Karpas-422 (cell line): ENCODE measurements around the gene COMMD1. TPM values are rescaled to one million over a fixed set of nuclear protein-coding genes. Genes with fewer than 3 reads are reported as not detected.

ENCODE experiments used
- DNase-seq: peaks from one replicate; pipeline ENCODE4 v3.0.0-alpha.2; 2015
- H2AFZ ChIP-seq: fragments of 200-600 bp; sonication (generic); 2 replicates; pipeline ENCODE4 v1.6.1; 2014; ENCODE audit warnings: antibody characterized with exemption, low read length, mixed read lengths
- H3K27ac ChIP-seq: fragments of 200-600 bp; sonication (generic); 2 replicates; pipeline ENCODE4 v1.5.1; 2014; ENCODE audit warnings: mild to moderate bottlenecking, low read length, moderate library complexity
- H3K27me3 ChIP-seq: fragments of 200-600 bp; sonication (generic); 2 replicates; pipeline ENCODE4 v1.6.1; 2014; ENCODE audit warnings: low read length, mixed read lengths
- H3K36me3 ChIP-seq: fragments of 200-600 bp; sonication (generic); 2 replicates; pipeline ENCODE4 v1.6.1; 2014; ENCODE audit warnings: low read length, mixed read lengths; ENCODE audit not compliant: insufficient read depth
- H3K4me1 ChIP-seq: fragments of 200-600 bp; sonication (generic); 2 replicates; pipeline ENCODE4 v1.6.1; 2014; ENCODE audit warnings: mild to moderate bottlenecking, low read length, mixed read lengths
- H3K4me2 ChIP-seq: fragments of 200-600 bp; sonication (generic); 2 replicates; pipeline ENCODE4 v1.6.1; 2014; ENCODE audit warnings: low read length, low read depth, mild to moderate bottlenecking; ENCODE audit not compliant: poor library complexity, severe bottlenecking
- H3K4me3 ChIP-seq: fragments of 200-600 bp; sonication (generic); 2 replicates; pipeline ENCODE4 v1.5.1; 2014; ENCODE audit warnings: mild to moderate bottlenecking, antibody characterized with exemption, low read length, mixed read lengths
- H3K79me2 ChIP-seq: fragments of 200-600 bp; sonication (generic); 2 replicates; pipeline ENCODE4 v1.6.1; 2014; ENCODE audit warnings: mild to moderate bottlenecking, low read length, mixed read lengths
- H3K9ac ChIP-seq: fragments of 200-600 bp; sonication (generic); 2 replicates; pipeline ENCODE4 v1.6.0; 2014; ENCODE audit warnings: low read length
- H3K9me2 ChIP-seq: fragments of 200-600 bp; sonication (generic), shearing (Covaris generic); replicated peaks from 2 replicates; pipeline ENCODE4 v1.6.0; 2014; ENCODE audit warnings: mild to moderate bottlenecking, low read length, moderate library complexity; ENCODE audit not compliant: insufficient read depth
- H3K9me3 ChIP-seq: fragments of 300-700, 200-600 bp; sonication (generic); 2 replicates; pipeline ENCODE4 v1.6.1; 2014; ENCODE audit warnings: low read length, mixed read lengths
- H4K20me1 ChIP-seq: fragments of 200-600 bp; sonication (generic); 2 replicates; pipeline ENCODE4 v1.6.1; 2014; ENCODE audit warnings: mild to moderate bottlenecking, antibody characterized with exemption, low read length, low read depth; ENCODE audit not compliant: insufficient read depth
- total RNA-seq: library from RNA; depleted of rRNA; stranded (reverse); fragments of >200 nt; shearing (Covaris generic); gene quantifications from 2 replicates; pipeline ENCODE4 v1.2.3, GENCODE V29; 2014; ENCODE audit warnings: low replicate concordance

The COMMD1 gene
- total RNA-seq, 1 experiment from 2014 or later: 33.3 TPM

DNA sequence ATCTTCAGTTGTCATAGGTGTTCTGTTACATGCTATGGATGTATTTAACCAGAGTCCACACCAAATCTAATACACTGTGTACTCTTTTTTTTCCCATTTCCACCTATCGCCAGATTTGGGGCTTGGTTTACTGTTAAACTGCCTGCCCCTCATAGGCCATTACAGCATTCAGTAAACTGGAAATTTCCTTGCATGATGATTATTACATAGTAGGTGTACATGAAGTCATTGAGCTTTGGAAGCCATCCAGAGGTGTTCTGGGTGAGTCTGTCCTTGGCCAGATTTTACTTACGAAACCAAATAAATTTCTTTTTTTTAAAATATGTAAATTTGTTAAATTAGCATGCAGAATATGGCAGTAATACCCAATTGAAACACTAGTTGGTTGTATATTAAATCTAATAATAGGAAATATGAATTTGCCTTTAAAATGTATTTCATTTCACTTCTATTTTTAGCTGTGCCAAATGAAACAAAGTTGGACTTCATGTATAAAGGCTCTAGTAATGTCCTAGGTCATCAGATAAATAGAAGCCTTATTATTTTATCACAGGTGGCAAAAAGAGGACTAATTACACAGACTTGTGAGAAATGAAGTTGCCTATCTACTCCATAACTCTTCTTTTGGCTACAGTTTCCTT, 60.7 kb downstream of the COMMD1 start:
- H3K9me3 ChIP-seq: no peaks in the 10 kb centered on the region

DNA sequence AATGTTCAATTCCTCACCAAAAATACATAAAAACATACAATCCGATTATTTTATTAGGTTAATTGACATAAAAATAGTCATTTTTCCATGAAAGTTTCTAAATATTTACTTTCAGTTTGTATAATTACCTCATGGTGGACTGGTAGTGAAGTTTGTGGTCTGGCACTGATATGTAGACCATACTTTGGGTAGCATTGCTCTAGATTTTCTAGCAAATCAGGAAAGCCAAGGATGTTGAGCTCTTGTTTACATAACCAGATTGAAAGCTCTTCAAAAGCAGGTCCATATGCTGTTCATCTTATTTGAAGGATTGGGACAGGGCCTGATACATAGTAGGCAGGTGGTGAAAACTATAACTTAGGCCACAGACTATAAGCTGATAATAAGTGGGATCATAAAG, 61.8 kb downstream of the COMMD1 start:
- H2AFZ ChIP-seq: no peak overlapping the region
- peaks cover 3% of the 10 kb centered on the region; the same call in 1 of the 2 replicates for H3K4me1 ChIP-seq
- no peak overlapping the region for H3K4me2 ChIP-seq
- H3K9me3 ChIP-seq: no peaks in the 10 kb centered on the region
- no peak overlapping the region for H3K4me3 ChIP-seq
- H3K36me3 ChIP-seq: no peaks in the 10 kb centered on the region
- no peaks in the 10 kb centered on the region for H3K79me2 ChIP-seq
- peaks cover 26% of the 10 kb centered on the region for H4K20me1 ChIP-seq
- no peak overlapping the region for H3K27ac ChIP-seq
- no peak overlapping the region for H3K9ac ChIP-seq
- H3K9me2 ChIP-seq: no peaks in the 10 kb centered on the region
- DNase-seq: no peak
- H3K27me3 ChIP-seq: no peaks in the 10 kb centered on the region

More for the DNA sequence above, 60.7 kb downstream of the COMMD1 start:
- no peak overlapping the region for H3K9ac ChIP-seq
- H3K4me2 ChIP-seq: no peak overlapping the region
- no peaks in the 10 kb centered on the region for H3K36me3 ChIP-seq
- H3K79me2 ChIP-seq: no peaks in the 10 kb centered on the region
- H3K27me3 ChIP-seq: no peaks in the 10 kb centered on the region
- no peak for DNase-seq
- H3K4me1 ChIP-seq: peaks cover 3% of the 10 kb centered on the region; the same call in 1 of the 2 replicates
- no peaks in the 10 kb centered on the region for H3K9me2 ChIP-seq
- H2AFZ ChIP-seq: no peak overlapping the region
- H3K27ac ChIP-seq: no peak overlapping the region
- H3K4me3 ChIP-seq: no peak overlapping the region
- peaks cover 28% of the 10 kb centered on the region for H4K20me1 ChIP-seq

DNA sequence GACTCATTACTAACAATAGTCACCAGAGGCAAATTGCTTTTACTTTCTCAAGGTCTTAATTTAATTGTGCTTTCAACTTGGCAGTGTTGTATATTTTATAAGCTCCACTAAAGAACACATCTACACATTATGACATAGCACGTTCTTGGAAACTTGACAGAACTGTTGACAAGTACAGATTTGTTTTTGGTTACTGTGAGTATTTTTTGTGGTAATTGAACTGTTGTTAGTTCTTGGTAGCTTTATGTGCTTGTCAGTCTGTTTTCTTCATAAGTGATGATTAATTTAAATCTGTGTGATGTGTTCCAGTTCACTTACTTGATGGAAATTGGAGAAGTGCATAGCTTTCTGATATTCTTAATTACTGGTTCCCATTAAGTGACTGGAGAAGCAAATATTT, 63.9 kb downstream of the COMMD1 start:
- DNase-seq: no peak
- Histone ChIP-seq H3K27me3 (no peaks in the 10 kb centered on the region), H3K79me2 (no peaks in the 10 kb centered on the region), H3K4me2 (no peak overlapping the region), H3K4me1 (peaks cover 3% of the 10 kb centered on the region; the same call in 1 of the 2 replicates), H4K20me1 (peaks cover 26% of the 10 kb centered on the region), H3K9ac (no peak overlapping the region), H3K27ac (no peak overlapping the region), H3K9me3 (no peaks in the 10 kb centered on the region), H3K4me3 (no peak overlapping the region), H2AFZ (no peak overlapping the region), H3K36me3 (no peaks in the 10 kb centered on the region), H3K9me2 (no peaks in the 10 kb centered on the region)

DNA sequence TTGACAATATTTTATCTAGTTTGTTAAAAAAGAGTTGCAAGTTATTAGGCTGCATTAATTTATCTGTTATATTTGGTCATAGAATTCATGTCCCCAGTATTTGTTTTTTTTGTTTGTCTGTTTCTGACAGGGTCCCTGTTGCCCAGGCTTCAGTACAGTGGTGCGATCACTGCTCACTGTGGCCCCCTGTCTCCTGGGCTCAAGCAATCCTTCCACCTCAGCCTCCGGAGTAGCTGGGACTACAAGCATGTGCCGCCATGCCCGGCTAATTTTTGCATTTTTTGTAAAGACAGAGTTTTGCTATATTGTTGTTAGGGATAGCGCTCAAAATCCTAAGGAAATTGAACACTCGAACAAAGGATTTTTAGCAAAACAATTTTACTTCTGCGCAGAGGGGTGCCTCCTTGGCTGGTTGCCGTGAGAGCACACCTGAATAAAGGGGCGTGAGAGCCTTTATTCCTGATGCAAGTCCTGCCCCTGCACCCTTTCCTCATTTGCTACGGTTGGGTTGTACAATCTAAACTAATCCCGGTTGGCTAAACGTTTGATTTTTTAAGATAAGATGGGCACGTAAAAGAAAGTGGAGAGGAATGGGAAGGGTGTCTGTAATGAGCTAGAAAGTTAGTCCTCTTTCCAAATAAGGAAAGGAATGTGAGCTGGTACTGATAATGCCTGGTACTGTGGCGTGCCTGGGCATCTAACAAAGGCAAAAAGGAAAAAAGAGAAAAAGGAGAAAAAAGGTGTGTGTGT, 65.5 kb downstream of the COMMD1 start:
- Histone ChIP-seq H2AFZ (no peak overlapping the region), H3K9me2 (no peaks in the 10 kb centered on the region), H4K20me1 (peaks cover 25% of the 10 kb centered on the region), H3K79me2 (no peaks in the 10 kb centered on the region), H3K4me1 (peaks cover 3% of the 10 kb centered on the region; the same call in 1 of the 2 replicates), H3K9ac (no peak overlapping the region), H3K4me3 (no peak overlapping the region), H3K36me3 (no peaks in the 10 kb centered on the region), H3K4me2 (no peak overlapping the region), H3K27ac (no peak overlapping the region), H3K27me3 (no peaks in the 10 kb centered on the region), H3K9me3 (no peaks in the 10 kb centered on the region)
- no peak for DNase-seq

DNA sequence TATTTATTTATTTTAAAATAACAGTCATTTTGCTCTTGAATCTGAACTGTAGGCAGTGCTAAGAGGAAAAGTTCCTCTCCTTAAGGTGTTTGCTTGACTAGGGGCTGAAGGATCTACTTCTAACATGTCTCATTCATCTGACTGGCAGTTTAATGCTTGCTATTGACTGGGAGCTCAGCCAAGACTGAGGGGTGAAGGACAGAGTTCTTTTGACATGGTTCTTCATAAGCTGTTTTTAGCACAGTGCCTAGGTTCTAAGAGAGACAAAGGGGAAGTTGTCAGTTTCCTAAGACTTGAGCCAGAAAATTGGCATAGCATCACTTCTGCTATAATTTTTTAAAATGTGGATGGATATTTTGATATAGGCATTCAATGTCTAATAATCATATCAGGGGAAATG, 73.0 kb downstream of the COMMD1 start:
- Histone ChIP-seq H3K4me3 (no peak overlapping the region), H3K36me3 (no peaks in the 10 kb centered on the region), H3K4me2 (no peak overlapping the region), H3K27ac (no peak overlapping the region), H3K9me2 (no peaks in the 10 kb centered on the region), H2AFZ (no peak overlapping the region), H4K20me1 (peaks cover 3% of the 10 kb centered on the region; the same call in 1 of the 2 replicates), H3K9me3 (no peaks in the 10 kb centered on the region), H3K27me3 (no peaks in the 10 kb centered on the region), H3K9ac (no peak overlapping the region), H3K79me2 (no peaks in the 10 kb centered on the region), H3K4me1 (peaks cover 10% of the 10 kb centered on the region)
- DNase-seq: peak; percentile 64

DNA sequence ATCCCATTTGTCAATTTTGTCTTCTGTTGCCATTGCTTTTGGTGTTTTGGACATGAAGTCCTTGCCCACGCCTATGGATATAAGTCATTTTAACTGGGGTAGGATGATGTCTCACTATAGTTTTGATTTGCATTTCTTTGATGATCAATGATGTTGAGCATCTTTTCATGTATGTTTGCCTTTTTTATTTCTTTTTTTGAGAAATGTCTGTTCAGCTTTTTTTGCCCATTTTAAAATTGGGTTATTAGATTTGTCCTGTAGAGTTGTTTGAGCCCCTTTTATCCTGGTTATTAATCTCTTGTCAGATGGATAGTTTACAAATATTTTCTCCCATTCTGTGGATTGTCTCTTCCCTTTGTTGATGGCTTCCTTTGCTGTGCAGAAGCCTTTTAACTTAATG, 75.3 kb downstream of the COMMD1 start:
- H3K4me3 ChIP-seq: no peak overlapping the region
- H3K4me2 ChIP-seq: no peak overlapping the region
- no peak overlapping the region for H3K9ac ChIP-seq
- no peak overlapping the region for H3K27ac ChIP-seq
- H3K79me2 ChIP-seq: no peaks in the 10 kb centered on the region
- H3K9me3 ChIP-seq: no peaks in the 10 kb centered on the region
- no peak for DNase-seq
- no peaks in the 10 kb centered on the region for H3K27me3 ChIP-seq
- H4K20me1 ChIP-seq: peaks cover 3% of the 10 kb centered on the region; the same call in 1 of the 2 replicates
- H3K4me1 ChIP-seq: peaks cover 10% of the 10 kb centered on the region
- no peaks in the 10 kb centered on the region for H3K36me3 ChIP-seq
- no peaks in the 10 kb centered on the region for H3K9me2 ChIP-seq
- H2AFZ ChIP-seq: no peak overlapping the region

DNA sequence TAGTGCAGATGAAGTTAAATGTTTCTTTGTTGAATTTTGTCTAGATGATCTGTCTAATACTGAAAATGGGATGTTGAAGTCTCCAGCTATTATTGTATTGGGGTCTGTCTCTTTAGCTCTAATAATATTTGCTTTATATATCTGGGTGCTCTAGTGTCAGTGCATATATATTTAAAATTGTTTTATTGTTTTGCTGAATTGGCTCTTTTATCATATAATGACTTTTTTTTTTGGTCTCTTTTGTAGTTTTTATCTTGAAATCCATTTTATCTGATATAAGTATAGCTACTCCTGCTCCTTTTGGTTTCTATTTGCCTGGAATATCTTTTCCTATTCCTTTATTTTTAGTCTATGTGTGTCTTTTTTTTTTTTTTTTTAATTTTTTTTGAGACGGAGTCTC, 79.2 kb downstream of the COMMD1 start:
- H3K4me1 ChIP-seq: no peaks in the 10 kb centered on the region
- no peaks in the 10 kb centered on the region for H3K9me2 ChIP-seq
- no peaks in the 10 kb centered on the region for H3K36me3 ChIP-seq
- H3K27me3 ChIP-seq: no peaks in the 10 kb centered on the region
- H4K20me1 ChIP-seq: peaks cover 12% of the 10 kb centered on the region; the same call in 1 of the 2 replicates
- no peak overlapping the region for H3K4me3 ChIP-seq
- no peaks in the 10 kb centered on the region for H3K79me2 ChIP-seq
- no peak overlapping the region for H2AFZ ChIP-seq
- no peak for DNase-seq
- no peak overlapping the region for H3K27ac ChIP-seq
- H3K9ac ChIP-seq: no peak overlapping the region
- H3K9me3 ChIP-seq: no peaks in the 10 kb centered on the region
- H3K4me2 ChIP-seq: no peak overlapping the region

DNA sequence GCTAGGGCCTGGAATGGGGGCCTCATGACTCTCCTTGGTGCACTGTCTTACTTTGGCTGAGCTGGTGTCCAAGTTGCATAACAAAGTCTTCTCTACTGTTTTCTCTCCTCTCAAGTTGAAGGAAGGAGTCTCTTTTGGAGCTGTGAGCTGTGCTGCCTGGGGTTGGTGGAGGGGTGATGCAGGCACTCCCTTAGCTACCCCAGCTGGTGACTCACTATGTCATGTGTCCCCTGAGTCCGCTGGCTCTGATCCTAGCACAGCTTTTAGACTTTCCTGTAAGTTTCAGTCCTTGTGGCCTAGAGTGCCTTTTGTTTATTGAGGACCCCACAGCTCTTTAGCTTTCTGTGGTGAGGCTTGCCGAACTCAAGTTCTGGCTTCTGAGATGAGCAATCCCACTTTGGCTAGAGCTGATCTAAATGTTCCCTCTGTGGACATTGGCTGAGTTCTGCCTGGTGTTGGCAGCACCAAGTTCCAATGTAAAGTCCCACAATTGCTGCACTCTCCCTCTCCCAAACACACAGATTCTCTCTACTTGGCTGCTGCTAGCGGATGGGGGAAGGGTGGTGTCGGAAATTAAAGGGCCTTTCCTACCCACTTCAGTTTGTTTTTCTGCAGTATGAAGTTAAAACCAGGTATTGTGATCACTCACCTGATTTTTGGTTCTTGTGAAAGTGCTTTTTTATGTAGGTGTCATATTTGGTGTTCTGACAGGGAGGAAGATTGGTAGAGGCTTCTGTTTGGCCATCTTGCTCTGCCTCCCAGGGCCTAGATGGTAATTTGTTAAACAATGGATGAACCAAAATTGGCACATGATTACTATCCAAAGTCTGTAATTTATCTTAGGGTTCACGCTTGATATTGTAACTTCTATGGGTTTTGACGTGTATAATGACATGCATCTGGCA, 83.2 kb downstream of the COMMD1 start:
- Histone ChIP-seq H3K4me1 (no peaks in the 10 kb centered on the region), H3K79me2 (no peaks in the 10 kb centered on the region), H3K4me2 (no peak overlapping the region), H3K9me2 (no peaks in the 10 kb centered on the region), H3K9ac (no peak overlapping the region), H3K27me3 (no peaks in the 10 kb centered on the region), H3K4me3 (no peak overlapping the region), H3K9me3 (no peaks in the 10 kb centered on the region), H2AFZ (no peak overlapping the region), H3K36me3 (no peaks in the 10 kb centered on the region), H4K20me1 (peaks cover 27% of the 10 kb centered on the region), H3K27ac (no peak overlapping the region)
- DNase-seq: no peak
